ENCODE results near the gene SLC43A3.

The SLC43A3 gene

DNA sequence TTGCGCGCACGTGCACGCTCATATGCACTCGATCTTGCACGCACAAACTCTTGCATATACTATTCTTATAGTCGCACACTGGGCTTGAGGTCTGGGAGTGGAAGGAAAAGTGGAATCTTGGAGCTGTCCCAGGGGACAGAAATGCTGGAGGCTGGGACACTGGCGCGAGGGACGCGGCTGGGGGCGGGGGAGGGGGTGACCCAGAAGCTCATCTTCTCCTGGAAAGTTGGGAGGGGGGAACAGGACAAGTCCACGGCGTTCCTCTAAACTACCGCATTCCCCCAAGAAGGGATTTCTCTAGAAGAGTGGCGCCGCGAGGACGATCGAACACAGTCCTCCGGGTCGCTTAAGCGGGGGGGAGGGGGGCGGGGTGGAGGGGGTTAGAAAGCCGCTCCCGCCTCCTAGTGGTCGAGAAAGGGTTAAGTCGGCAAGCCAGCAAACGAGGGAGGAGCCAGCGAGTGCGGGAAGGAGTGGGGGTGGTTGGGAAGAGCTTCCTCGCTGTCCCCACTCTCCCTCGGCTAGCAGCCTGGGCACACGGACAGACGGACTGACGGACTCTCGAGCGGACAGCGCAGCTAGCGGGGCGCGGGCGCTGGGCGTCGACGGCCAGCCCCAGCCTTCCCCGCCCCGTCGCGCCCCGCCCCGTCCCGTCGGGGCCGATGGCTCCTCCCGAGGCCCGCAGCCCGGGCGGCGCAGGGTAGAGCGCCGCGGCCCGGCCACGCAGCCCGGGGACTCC lies 33.3 kb upstream of the SLC43A3 start, which contains the start of gene RTN4RL2:
Gene RTN4RL2, plus strand, starts transcription at position 507 of the 736 bp plus-strand sequence. CDS start 338 bp downstream, outside the sequence.
- no peak within 1 kb of the TSS for H3K4me3 ChIP-seq (ENCODE audit: low read length)
- DNase-seq (ENCODE audit: low read depth), result no peak
- TF ChIP-seq, protein P1, sequence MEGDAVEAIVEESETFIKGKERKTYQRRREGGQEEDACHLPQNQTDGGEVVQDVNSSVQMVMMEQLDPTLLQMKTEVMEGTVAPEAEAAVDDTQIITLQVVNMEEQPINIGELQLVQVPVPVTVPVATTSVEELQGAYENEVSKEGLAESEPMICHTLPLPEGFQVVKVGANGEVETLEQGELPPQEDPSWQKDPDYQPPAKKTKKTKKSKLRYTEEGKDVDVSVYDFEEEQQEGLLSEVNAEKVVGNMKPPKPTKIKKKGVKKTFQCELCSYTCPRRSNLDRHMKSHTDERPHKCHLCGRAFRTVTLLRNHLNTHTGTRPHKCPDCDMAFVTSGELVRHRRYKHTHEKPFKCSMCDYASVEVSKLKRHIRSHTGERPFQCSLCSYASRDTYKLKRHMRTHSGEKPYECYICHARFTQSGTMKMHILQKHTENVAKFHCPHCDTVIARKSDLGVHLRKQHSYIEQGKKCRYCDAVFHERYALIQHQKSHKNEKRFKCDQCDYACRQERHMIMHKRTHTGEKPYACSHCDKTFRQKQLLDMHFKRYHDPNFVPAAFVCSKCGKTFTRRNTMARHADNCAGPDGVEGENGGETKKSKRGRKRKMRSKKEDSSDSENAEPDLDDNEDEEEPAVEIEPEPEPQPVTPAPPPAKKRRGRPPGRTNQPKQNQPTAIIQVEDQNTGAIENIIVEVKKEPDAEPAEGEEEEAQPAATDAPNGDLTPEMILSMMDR (IDR thresholded peaks at IDR 0.05; ENCODE audit: insufficient read depth, low read depth, low read length, missing control alignments), result no peak

DNA sequence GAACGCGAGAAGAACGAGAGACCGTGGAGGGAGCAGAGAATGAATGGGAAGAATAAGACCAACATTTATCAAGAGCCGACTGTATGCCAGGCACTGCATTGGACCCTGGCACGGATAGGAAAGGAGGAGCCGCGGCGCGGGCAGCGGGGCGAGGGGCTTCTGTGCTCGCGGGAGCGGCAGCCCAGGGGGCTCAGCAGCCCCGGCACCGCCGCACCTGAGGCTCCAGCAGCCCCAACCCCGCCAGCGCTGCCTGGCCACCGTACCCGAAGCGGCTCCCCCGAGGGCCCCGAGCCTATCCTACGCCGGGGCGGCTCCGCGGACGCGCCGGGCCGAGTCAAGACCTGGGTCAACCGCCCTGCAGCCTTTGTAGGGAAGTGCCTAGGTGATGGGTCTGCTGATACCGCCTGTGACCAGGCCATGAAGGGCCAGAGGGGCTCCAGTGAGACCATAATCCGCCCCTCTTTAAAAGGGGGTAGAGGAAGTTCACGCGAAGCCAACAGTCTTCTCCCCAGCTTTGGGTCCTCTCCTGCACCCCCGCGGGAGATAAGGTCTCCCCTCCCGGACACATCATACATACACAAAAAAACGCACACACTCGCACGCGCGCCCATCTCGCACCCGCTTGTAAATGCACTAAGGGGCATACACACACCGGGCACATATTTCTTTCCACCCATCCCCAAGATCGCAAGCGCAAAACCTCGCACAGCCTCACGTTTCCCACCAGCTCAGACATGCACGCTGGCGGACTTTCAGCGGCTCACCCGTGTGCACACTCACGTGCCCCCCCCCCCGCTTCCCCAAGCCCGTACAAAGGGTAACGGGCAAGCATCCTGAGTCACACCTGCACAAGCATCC lies 32.5 kb upstream of the SLC43A3 start:
- H3K4me3 ChIP-seq (ENCODE audit: low read length), result peak overlapping the region; percentile 27
- TF ChIP-seq, protein P1 (IDR thresholded peaks at IDR 0.05; ENCODE audit: insufficient read depth, low read depth, low read length, missing control alignments), result no peak
- DNase-seq (ENCODE audit: low read depth), result peak; percentile 38

DNA sequence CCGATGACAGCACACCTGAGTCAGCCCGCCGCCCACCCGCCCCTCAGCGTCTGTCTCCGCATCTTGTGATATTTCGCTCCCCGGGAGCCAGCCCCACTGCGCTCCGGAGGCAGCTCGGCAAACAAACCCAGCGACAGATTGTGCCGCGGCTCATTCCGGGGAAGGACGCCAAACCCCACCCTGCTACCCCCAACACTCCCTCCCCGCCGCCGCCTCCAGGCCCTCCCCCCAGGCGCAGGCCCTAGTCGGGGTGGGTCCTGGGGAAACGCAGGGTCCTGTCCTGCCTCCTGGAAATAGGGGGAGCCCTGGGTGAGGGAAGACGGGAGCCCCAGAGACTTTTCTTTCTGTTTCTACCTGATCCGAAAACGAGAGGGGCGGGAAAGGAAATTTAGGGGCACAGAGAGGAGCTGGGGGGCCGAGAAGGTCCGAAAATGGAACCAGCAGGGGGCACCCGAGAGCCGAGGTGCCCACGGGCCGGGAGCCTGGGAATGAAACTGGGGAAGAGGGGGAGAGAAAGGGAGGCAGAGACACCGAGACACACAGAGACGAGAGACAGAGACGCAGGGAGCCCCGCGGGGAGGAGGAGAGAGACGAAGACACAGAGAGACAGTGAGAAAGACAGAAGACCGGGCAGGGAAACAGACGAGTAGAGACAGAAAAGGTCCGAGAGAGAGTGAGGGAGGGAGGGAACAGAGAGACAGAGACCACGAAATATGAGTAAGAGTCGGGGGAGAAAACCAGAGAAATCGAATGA lies 31.7 kb upstream of the SLC43A3 start:
- TF ChIP-seq, protein P1 (IDR thresholded peaks at IDR 0.05; ENCODE audit: insufficient read depth, low read depth, low read length, missing control alignments), result peak; percentile 72
- DNase-seq (ENCODE audit: low read depth), result no peak
- peak overlapping the region; percentile 27 for H3K4me3 ChIP-seq (ENCODE audit: low read length)

DNA sequence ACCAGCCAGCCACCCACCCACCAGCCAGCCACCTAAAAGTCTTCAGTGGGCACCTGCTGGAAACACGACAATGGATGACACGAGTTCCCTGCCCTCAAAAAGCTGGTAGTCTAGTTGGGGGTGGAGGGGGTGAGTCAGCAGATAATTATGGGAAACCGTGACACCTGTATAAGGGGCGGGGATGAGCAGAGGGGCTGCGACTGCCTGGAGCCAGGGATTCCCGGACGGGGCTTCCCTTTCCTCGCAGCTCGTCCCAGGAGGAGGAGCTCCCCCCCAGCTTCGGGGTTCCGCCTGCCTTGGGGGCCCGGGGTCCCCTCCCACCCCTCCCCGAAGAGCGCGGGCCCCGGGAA lies 31.1 kb upstream of the SLC43A3 start:
- H3K4me3 ChIP-seq (ENCODE audit: low read length), result no peak overlapping the region
- DNase-seq (ENCODE audit: low read depth), result no peak
- TF ChIP-seq, protein P1 (IDR thresholded peaks at IDR 0.05; ENCODE audit: insufficient read depth, low read depth, low read length, missing control alignments), result no peak

DNA sequence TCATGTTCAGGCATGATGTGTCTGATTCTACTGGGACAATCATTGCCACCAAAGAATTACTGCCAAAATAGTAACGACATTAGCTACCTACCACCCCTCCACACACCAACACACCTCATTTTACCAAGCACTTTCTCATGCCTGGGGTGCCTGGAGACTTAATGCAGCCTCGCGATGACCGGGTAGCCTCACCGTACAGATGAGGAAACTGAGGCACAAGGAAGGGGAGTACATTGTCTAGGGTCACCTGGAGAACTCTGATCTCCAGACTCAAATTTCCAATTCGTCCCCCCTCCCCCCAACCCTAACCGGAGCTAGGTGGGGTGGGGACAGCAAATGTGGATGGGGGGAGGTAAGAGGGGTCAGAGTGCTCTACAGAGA lies 30.7 kb upstream of the SLC43A3 start:
- no peak for DNase-seq (ENCODE audit: low read depth)
- H3K4me3 ChIP-seq (ENCODE audit: low read length), result no peak overlapping the region
- TF ChIP-seq, protein P1 (IDR thresholded peaks at IDR 0.05; ENCODE audit: insufficient read depth, low read depth, low read length, missing control alignments), result no peak

DNA sequence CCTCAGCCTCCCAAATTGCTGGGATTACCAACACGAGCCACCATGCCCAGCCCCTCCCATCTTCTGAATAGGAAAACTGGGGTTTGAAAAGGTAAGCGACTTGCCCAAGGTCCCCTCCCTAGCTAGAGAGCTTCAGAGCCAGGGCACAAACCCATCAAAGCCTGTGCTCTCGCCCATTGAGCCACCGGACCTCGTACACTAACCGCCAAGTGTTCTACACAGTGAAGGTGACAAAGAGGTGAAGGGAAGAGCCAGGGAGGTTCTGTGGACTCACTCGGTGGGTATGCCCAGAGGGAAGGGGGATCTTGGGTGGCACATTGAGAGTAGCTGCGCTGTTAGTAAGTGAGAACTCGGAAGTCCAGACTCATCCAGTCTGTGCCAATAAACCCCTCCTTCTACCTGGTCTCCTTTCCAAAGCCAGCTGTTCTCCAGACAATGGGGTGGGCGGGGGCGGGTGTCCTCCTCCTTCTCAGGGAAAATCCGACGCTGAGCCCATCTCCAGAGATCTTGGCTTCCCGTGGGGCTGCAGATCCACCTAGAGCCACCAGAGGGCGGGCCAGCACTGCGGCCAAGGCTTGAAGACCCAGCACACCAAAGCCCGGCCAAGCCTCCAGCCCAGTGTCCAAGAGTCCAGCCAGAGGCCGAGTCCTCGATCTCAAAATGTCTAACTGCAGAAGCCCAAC lies 30.2 kb upstream of the SLC43A3 start:
- no peak overlapping the region for H3K4me3 ChIP-seq (ENCODE audit: low read length)
- TF ChIP-seq, protein P1 (IDR thresholded peaks at IDR 0.05; ENCODE audit: insufficient read depth, low read depth, low read length, missing control alignments), result peak; percentile 97
- peak; percentile 71 for DNase-seq (ENCODE audit: low read depth)

All from epithelial cell of esophagus (primary cell).